Activated CD4-positive, alpha-beta T cell treated with anti-CD3 and anti-CD28 coated beads for 4 hours (primary cell): Measurements from ENCODE around the gene FIBIN.

ENCODE experiments used
- DNase-seq, 2 donors: peaks; one replicate each; pipeline ENCODE4 v3.0.0-alpha.2; 2020

FIBIN gene

DNA sequence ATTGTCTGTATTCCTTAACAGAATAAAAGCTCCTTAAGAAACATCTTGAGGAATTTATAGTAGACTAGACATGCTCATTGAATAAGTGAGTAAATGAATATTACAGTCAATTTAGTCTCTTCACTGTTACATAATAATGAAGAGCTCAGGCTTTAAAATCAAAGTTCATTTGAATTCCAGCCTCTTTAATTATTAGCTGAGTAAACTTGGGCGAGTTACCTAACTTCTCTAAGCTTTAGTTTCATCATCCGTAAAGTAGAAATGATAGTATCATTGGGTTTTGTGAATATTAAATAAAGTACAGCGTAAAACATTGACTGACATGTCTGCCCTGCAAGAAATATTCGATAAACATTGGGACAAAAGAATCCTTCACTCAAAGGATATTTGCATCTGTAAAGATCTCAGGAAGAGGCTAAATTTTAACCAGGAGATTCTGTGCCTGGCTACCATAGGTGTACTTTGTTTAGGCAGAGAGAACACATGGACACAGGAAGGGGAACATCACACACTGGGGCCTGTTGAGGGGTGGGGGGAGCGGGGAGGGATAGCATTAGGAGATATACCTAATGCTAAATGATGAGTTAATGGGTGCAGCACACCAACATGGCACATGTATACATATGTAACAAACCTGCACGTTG is 31.5 kb downstream of the FIBIN start:
- DNase-seq: no peak

DNA sequence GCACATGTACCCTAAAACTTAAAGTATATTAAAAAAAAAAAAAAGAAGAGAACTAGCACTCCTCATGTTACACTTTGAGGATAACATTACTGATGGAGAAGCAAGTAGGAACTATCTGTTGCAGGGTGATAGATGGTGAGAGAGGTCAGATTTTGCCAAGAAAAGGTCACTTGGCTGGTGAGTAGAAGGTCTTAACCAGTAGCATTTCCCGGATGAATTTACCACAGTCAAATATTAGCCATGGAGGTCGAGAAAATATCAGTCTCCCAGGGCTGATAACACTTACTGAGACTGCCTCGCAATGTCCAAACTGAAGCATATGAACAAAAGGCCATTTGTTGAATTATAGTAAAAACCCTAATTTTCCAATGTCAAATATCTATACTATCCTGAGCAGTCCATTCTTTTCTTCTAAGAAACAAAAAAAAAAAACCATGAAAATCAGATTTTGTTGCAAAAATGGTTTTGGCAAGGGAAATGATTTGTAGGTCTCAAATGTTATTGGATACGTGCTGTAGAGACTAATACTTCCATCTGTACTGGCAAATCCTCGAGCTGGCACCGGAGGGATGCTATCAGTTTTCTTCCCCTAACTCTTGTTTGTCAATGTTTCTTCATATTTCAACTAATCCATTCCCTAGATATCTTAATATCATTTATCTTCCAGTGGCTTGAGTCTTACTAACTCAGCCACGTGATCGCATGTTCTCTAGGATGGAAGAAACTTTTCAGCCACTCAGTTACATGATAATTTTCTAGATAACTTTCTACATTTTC is 32.2 kb downstream of the FIBIN start:
- DNase-seq: no peak

DNA sequence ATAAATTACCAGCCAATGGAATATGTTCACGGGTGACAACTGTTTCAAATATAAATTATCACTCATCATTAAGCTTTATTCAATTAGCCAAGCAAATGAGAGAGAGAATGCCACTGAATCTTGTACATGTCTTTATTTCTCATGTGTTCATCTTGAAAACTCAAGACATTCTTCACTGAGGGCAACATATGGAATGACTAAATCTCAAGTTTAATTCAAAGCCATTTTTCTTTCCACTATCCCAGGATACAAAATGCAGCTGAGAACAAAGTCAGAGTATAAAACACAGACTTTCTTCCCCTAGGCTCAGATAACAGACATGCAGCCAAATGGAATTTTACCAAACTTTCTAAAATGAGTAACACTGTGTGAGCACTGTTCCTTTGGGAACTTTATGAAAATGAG is 34.7 kb downstream of the FIBIN start:
- no peak for DNase-seq

DNA sequence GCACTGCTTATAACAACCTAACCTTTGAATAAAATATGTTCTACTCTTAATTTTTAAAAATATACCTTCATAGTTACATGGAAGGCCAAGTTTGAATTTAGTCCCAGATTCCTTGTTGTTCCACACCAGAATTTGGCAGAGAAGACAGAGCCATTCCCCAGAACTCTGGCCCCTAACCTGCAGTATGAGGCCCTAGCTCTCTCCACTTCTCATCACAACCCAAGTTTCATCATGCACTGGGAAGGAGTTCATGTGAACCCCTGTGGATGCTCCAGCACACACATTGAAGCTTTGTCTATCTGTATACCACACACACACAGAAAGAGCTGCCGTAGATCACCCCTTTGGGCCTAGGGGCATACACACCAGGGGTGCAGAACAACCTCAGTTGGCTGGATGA is 36.1 kb downstream of the FIBIN start:
- DNase-seq: no peak

DNA sequence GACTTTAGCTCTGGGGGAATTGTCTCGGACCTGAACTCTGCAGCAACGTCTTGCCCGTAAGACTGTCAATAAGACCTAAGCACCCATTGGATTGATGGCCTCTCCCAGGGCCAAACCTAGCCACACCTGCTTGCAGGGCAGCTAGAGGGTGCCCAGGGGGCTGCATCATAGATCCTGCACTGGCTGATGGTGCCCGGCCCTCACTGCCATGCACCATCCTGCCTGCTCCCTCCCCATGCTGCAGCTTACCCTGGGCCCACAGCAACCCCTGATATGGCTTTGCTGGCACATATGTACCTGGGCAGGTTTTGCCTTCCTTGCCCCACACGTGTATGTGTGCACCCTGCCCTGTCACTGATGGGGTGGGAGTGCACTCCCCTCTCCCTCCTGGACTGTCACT is 37.8 kb downstream of the FIBIN start:
- no peak for DNase-seq

DNA sequence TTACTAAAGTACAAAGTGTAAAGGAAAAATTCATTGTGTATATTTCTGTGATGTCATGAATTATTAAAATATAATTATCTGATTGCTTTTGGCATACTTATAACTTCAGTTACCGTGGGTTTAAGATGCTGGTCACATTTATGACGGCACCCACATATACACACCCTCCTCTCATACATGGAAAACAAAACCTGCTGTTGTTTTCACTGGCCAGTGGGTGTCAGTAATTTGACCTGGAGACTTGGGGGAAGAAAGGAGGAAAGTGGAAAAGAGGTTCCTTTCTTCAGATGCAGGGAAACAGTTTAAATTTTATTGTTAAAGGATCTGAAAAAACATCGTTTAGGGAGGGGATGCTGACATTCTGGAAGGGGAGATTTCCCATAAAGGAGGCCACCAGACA is 46.0 kb downstream of the FIBIN start:
- DNase-seq: no peak

DNA sequence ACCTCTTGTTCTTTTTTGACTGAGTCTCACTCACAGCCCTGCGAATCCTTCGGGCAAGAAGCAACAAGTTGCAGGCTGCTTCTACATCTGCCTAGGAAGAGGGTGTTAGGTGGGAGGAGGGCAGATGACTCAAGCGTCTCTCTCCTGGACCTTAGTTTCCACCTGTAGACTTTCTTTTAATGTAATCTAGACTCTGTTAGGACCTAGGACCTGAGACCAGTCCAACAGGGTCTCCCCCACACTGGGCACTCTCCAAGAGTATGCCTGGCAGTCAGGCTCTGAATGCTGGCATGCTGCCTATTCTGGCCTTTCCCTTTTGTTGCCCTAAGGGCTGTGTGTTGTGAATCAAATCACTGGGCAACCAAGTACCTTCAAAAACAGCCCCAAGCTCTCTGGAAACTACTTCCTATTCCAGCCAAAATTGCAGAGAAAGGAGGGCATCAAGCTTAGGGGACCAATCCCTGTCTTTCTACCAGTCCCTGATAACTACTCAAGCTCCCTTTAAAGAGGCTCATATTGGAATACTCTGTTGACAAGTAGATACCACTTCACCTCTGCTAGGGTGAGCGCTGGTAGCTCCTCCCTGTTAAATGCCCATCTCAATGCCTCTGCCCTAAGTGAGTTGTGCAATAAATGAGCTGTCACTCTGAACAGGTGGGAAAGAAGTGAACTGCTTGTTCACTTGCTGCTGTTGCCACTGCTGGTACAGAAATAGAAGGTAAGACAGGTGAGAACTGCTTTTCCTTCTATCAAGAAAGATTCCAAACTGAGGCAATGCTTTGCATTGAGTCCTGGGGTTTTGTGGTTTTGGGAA is 46.6 kb downstream of the FIBIN start, which contains the start of gene BBOX1:
TSS of gene BBOX1 (plus strand) at position 514 of the 814 bp plus-strand sequence. CDS start 14,616 bp downstream, outside the sequence.
- no peak for DNase-seq

DNA sequence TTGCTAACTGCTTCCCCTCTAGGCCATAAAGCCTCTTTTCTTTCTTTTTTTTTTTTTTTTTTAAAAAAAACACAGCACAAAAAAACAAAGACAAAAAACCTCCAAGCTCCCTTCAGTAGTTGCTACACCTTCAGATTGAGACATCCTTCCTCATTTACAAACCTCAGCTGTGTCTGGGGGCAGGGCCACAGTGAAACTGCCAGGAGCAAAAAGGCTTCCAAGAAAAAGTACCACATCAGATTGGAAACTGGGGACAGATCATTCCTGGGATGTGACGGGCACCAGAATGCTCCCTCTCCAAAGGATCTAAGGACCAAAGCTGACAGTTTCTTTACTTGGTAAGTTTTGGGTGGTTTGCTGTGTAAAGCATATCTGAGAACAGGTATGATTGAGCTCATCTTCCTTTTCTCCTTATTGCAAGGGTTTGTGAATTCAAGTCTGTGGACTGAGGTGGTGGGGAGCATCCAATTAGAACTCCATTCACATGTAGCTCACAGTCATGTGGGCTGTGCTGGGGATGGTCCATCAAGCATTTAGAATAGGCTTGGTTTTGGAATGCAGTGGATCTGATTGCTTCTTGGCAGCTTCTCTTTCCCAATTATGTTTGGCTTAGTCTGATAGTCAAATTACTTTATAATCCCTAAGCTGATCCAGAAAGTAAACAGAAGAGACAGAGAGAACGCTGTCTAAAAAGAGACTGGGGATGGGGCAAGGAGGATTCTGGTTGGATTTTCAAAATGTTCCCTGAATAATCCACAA is 47.4 kb downstream of the FIBIN start:
- DNase-seq: no peak
